Keratinocyte (primary cell): ENCODE results near the gene CANX. TPM values are rescaled to one million over a fixed set of nuclear protein-coding genes. Genes with fewer than 3 reads are reported as not detected.

Experiments used
- DNase-seq: peaks from one replicate; pipeline ENCODE4 v3.0.0-alpha.2; 2011; ENCODE audit warnings: low read depth, missing footprints, low spot score
- FAIRE-seq: peaks from 2 replicates; lab custom pipeline; 2011; peaks lifted over from hg19 to GRCh38; lab: Jason Lieb, UNC
- H2AFZ ChIP-seq: 2 replicates; pipeline ENCODE4 v1.6.0; 2012; ENCODE audit warnings: low read length, control low read depth, inconsistent platforms; ENCODE audit not compliant: control insufficient read depth
- H3K27ac ChIP-seq: 2 replicates; pipeline ENCODE4 v1.5.1; 2011; ENCODE audit warnings: low read length; ENCODE audit not compliant: control insufficient read depth, insufficient read depth
- H3K27me3 ChIP-seq: 3 replicates; pipeline ENCODE4 v1.6.0; 2011; ENCODE audit warnings: low read length; ENCODE audit not compliant: control insufficient read depth, insufficient read depth; ENCODE audit errors: extremely low read depth
- H3K36me3 ChIP-seq, 2 experiments: 2 replicates in 1 of 2; 3 replicates in 1 of 2; pipeline ENCODE4 v1.5.1; 2011; ENCODE audit warnings: low read length in 2 of 2, mild to moderate bottlenecking in 1 of 2; ENCODE audit not compliant: control insufficient read depth in 2 of 2, insufficient read depth in 2 of 2; ENCODE audit errors: extremely low read depth in 1 of 2
- H3K4me1 ChIP-seq: 3 replicates; pipeline ENCODE4 v1.5.1; 2011; ENCODE audit warnings: low read length; ENCODE audit not compliant: control insufficient read depth, insufficient read depth; ENCODE audit errors: extremely low read depth
- H3K4me2 ChIP-seq: 3 replicates; pipeline ENCODE4 v1.6.0; 2011; ENCODE audit warnings: low read depth, low read length; ENCODE audit not compliant: control insufficient read depth, insufficient read depth; ENCODE audit errors: extremely low read depth
- H3K4me3 ChIP-seq, 3 experiments: fragments of 200-600 bp in 1 of 3; sonication (generic) in 1 of 3; 2 replicates in 2 of 3; 3 replicates in 1 of 3; pipeline ENCODE4 v1.5.1; 2011 to 2016; ENCODE audit warnings: low read length in 3 of 3, mild to moderate bottlenecking in 3 of 3, control low read depth in 2 of 3, inconsistent platforms in 1 of 3, low read depth in 1 of 3, mixed read lengths in 1 of 3, mixed run types in 1 of 3, moderate library complexity in 1 of 3; ENCODE audit not compliant: control insufficient read depth in 2 of 3, insufficient read depth in 2 of 3; ENCODE audit errors: extremely low read depth in 1 of 3
- H3K79me2 ChIP-seq: 2 replicates; pipeline ENCODE4 v1.6.0; 2012; ENCODE audit warnings: low read length; ENCODE audit not compliant: control insufficient read depth, insufficient read depth
- H3K9ac ChIP-seq: 3 replicates; pipeline ENCODE4 v1.6.0; 2011; ENCODE audit warnings: low read length; ENCODE audit not compliant: control insufficient read depth, insufficient read depth; ENCODE audit errors: extremely low read depth
- H3K9me1 ChIP-seq: 3 replicates; pipeline ENCODE4 v1.6.0; 2011; ENCODE audit warnings: low read length; ENCODE audit not compliant: control insufficient read depth, insufficient read depth; ENCODE audit errors: extremely low read depth
- H3K9me3 ChIP-seq: 2 replicates; pipeline ENCODE4 v1.5.1; 2012; ENCODE audit warnings: low read depth, low read length; ENCODE audit not compliant: control insufficient read depth
- H4K20me1 ChIP-seq: 3 replicates; pipeline ENCODE4 v1.6.0; 2011; ENCODE audit warnings: low read length; ENCODE audit not compliant: control insufficient read depth, insufficient read depth; ENCODE audit errors: extremely low read depth
- CTCF ChIP-seq, 3 experiments: IDR thresholded peaks in 1 of 3; conservative IDR thresholded peaks in 1 of 3; optimal IDR thresholded peaks in 1 of 3; 2 replicates in 2 of 3; 3 replicates in 1 of 3; pipeline versions ENCODE3 to v1.5.1; 2011; ENCODE audit warnings: low read length in 3 of 3, mild to moderate bottlenecking in 3 of 3, moderate library complexity in 2 of 3, control low read depth in 1 of 3, inconsistent platforms in 1 of 3; ENCODE audit not compliant: insufficient read depth in 2 of 3; ENCODE audit errors: extremely low read depth in 1 of 3
- EZH2 ChIP-seq: IDR thresholded peaks from one replicate; pipeline ENCODE4 v1.6.1; 2012; ENCODE audit warnings: inconsistent platforms, mild to moderate bottlenecking, low read length, moderate library complexity
- dilution Hi-C: fragments of 300-500 bp; cut with MboI; formaldehyde crosslinking; loops from one replicate; pipeline ENCODE4 v1.7.0; 2020; ENCODE audit warnings: low sequenced_read_pairs; ENCODE audit not compliant: extremely low pct_ligation_motif_present
- polyA plus RNA-seq, 5 experiments: library from polyadenylated mRNA; depleted of rRNA in 3 of 5; stranded (reverse) in 3 of 5; stranded (forward) in 1 of 5; unstranded in 1 of 5; fragments of >200 nt; gene quantifications; 1 replicate in 1 of 5; 2 replicates in 3 of 5; 3 replicates in 1 of 5; pipeline versions ENCODE4 v1.2.1 to v1.2.3, GENCODE V29; 2011 to 2012; ENCODE audit warnings: missing spikeins in 2 of 5, low read depth in 1 of 5, low replicate concordance in 1 of 5

CANX gene
- polyA plus RNA-seq, 1 donor (not counting 4 experiments of a cell fraction or from before 2014, with no cell fraction given) = 720 TPM

- no peak for TF ChIP-seq EZH2
- no peak for TF ChIP-seq CTCF (optimal IDR thresholded peaks at IDR 0.05 in 1 of 3, IDR thresholded peaks at IDR 0.05 in 1 of 3, conservative IDR thresholded peaks at IDR 0.05 in 1 of 3; ENCODE audit: extremely low read depth in 1 of 3, insufficient read depth in 2 of 3, low read length in 3 of 3)
- no peak overlapping the region for H3K4me3 ChIP-seq
- no peaks in the 10 kb centered on the region for H3K27me3 ChIP-seq
- no peak overlapping the region for H2AFZ ChIP-seq
- peaks cover 15% of the 10 kb centered on the region for H3K4me1 ChIP-seq
- no peak for DNase-seq
- H3K4me2 ChIP-seq = no peak overlapping the region
- H3K9me1 ChIP-seq = no peaks in the 10 kb centered on the region
- no peak overlapping the region for H3K27ac ChIP-seq
- peaks cover 16 to 28% of the 10 kb centered on the region in 2 experiments for H3K36me3 ChIP-seq
- dilution Hi-C loops = loop anchor here (25.0 kb wide), 1 partner anchor 108 kb away; no protein-coding TSS in a partner anchor
- FAIRE-seq = no peak
- H4K20me1 ChIP-seq = no peaks in the 10 kb centered on the region
- peaks cover 19% of the 10 kb centered on the region for H3K79me2 ChIP-seq
- H3K9me3 ChIP-seq = no peaks in the 10 kb centered on the region
- no peak overlapping the region for H3K9ac ChIP-seq
Measured at GRCh38 chr5:179729727-179730126, 31.0 kb downstream of the CANX start.

GRCh38 chr5:179730356-179730755 lies 31.6 kb downstream of the CANX start:
- H4K20me1 ChIP-seq = no peaks in the 10 kb centered on the region
- H3K9me3 ChIP-seq = no peaks in the 10 kb centered on the region
- peaks cover 15% of the 10 kb centered on the region for H3K4me1 ChIP-seq
- no peak for DNase-seq
- H3K4me3 ChIP-seq = no peak overlapping the region
- FAIRE-seq = no peak
- no peak overlapping the region for H3K4me2 ChIP-seq
- H3K27ac ChIP-seq = no peak overlapping the region
- H3K36me3 ChIP-seq = peaks cover 14 to 23% of the 10 kb centered on the region in 2 experiments
- dilution Hi-C loops = loop anchor here (25.0 kb wide), 1 partner anchor 107 kb away; no protein-coding TSS in a partner anchor
- no peaks in the 10 kb centered on the region for H3K9me1 ChIP-seq
- H3K79me2 ChIP-seq = peaks cover 25% of the 10 kb centered on the region
- TF ChIP-seq CTCF (optimal IDR thresholded peaks at IDR 0.05 in 1 of 3, IDR thresholded peaks at IDR 0.05 in 1 of 3, conservative IDR thresholded peaks at IDR 0.05 in 1 of 3; ENCODE audit: extremely low read depth in 1 of 3, insufficient read depth in 2 of 3, low read length in 3 of 3) (no peak), EZH2 (no peak)
- no peak overlapping the region for H2AFZ ChIP-seq
- no peak overlapping the region for H3K9ac ChIP-seq
- no peaks in the 10 kb centered on the region for H3K27me3 ChIP-seq
